Tibial nerve (tissue), 3 donors: ENCODE measurements around the gene ELAVL1.
"Not testable (repeated sequence)": the region's sequence is repeated elsewhere in the genome, so short reads cannot be mapped to it uniquely, and the experiment has no call there.

Experiments used
- EP300 ChIP-seq, 2 donors: sonication (generic); formaldehyde crosslinking; IDR thresholded peaks; one replicate each; pipeline ENCODE4 v1.6.1; 2017; ENCODE audit warnings: antibody characterized with exemption in 2 of 2, mild to moderate bottlenecking in 1 of 2
- POLR2A ChIP-seq, 2 donors: fragments of 450-650 bp; IDR thresholded peaks; one replicate each; pipeline ENCODE4 v1.6.1; 2017; ENCODE audit warnings: antibody characterized with exemption in 2 of 2, mild to moderate bottlenecking in 2 of 2, moderate library complexity in 2 of 2

DNA sequence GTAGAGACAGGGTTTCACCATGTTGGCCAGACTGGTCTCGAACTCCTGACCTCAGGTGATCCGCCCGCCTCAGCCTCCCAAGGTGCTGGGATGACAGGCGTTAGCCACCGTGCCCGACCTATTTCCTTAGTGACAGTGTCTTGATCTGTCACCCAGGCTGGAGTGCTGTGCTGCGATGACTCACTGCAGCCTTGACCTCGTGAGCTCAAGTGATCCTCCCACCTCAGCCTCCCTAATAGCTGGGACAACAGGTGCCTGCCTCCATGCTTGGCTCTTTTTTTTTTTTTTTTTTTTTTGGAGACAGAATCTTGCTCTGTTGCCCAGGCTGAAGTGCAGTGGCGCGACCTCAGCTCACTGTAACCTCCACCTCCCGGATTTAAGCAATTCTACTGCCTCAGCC lies 75.4 kb downstream of the ELAVL1 start:
- TF ChIP-seq POLR2A, EP300 (IDR thresholded peaks at IDR 0.05): not testable (repeated sequence)
